ENCODE results near the gene GLYATL1B.
A peak's percentile ranks its signal among the peaks of the same experiment; 100 is the strongest.
"Not testable (repeated sequence)": the region's sequence is repeated elsewhere in the genome, so short reads cannot be mapped to it uniquely, and the experiment has no call there.

Gene GLYATL1B

DNA sequence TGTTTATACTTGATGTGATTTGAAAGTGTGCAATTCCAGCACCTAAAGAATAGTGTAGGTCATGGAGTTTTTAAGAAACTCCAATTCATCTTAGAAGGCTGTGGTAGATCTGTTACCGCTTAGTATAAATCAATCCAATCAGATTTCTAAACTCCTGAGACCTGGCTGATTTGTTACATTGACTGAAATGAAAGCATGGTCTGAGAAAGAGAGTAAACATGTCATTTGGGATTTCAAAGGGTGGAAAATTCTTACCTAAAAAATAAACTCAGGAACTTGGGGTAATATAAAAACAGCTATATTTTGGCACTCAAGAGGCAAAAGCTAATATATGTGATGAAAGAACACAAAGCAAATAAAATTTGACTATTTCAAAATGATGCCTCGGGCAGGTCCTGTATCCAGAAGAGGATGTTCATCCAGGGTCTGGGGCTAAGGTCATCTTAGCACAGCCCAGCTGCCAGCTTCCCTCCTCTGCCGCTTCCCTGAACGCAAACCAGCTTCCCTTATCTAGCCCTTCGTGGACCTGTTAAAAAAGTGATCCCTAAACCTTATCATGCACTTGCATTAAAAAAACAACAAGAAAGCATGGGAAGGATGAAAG is 10.0 kb downstream of the GLYATL1B start:
- not testable (repeated sequence) for DNase-seq (ENCODE audit: low read depth, low spot score)

GRCh38 chr11:59097113-59097708 is 11.1 kb downstream of the GLYATL1B start:
- peak; percentile 31 for DNase-seq (ENCODE audit: low read depth, low spot score)

- DNase-seq (ENCODE audit: low read depth, low spot score), result not testable (repeated sequence)
These were observed 11.8 kb downstream of the GLYATL1B start for GRCh38 chr11:59097938-59098337.

- DNase-seq (ENCODE audit: low read depth, low spot score), result no peak
These were observed 16.2 kb downstream of the GLYATL1B start for GRCh38 chr11:59102259-59102765.

GRCh38 chr11:59106363-59107336 is 20.5 kb downstream of the GLYATL1B start, which contains the start of gene FAM111B:
Gene FAM111B, plus strand, starts transcription at chr11:59107237. Its CDS starts 2,389 bp downstream, at chr11:59109626.
- DNase-seq (ENCODE audit: low read depth, low spot score), result no peak

- DNase-seq (ENCODE audit: low read depth, low spot score), result not testable (repeated sequence)
These were observed 21.6 kb downstream of the GLYATL1B start for GRCh38 chr11:59107721-59108120.

GRCh38 chr11:59112494-59112893 is 26.4 kb downstream of the GLYATL1B start:
- no peak for DNase-seq (ENCODE audit: low read depth, low spot score)

DNA sequence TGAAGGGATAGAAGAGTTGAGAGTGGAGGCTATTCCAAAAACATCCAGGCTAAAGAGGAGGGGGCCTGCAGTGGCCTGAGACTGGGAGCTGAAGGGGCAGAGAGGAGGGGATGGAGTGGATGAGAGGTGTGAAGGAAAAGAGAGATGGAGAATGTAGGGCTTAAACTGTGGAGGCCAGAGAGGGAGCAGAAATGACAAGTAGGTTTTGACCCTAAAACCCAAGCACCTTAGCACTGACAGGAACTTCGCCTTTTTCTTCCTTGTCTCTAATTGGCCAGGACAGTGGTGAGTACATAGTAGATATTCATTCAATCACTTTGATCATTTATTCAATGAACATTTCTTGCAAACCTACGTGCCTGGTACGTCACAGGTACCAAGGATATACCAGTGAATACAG is 28.2 kb downstream of the GLYATL1B start:
- DNase-seq (ENCODE audit: low read depth, low spot score), result no peak

GRCh38 chr11:59115553-59115952 is 29.4 kb downstream of the GLYATL1B start:
- no peak for DNase-seq (ENCODE audit: low read depth, low spot score)

DNA sequence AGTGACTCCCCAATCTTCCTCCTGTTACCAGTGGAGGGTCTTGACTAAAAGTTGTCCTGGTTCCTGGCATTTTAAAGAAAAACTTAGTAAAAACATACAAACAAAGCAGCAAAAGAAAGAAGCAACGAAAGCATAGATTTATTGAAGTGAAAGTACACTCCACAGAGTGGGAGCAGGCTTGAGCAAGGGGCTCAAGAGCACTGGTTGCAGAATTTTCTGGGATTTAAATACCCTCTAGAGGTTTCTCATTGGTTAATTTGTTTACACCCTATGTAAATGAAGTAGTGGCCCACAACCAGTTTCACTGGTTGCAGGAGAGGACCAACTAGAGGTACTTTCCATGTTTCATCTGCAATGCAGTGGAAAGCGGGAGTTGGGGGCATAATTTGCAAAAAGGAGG is 31.7 kb downstream of the GLYATL1B start:
- DNase-seq (ENCODE audit: low read depth, low spot score), result no peak

DNA sequence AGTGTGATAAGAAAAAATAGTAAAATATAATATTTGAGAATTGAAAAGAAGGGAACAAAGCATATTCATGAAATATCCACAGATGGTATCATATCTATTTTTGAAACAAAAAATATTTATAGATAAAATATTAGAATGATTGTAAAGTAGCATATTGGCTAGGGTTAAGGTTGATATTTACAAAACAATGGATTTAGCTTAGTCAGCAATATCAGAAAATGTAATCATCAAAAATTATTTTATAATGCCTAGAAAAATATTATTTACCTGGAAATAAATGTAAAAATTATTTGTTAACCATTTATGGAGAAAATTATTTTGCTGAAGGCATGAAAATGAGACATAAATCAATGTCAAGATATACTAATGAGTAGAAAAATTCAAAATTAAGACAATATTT is 33.7 kb downstream of the GLYATL1B start:
- no peak for DNase-seq (ENCODE audit: low read depth, low spot score)

GRCh38 chr11:59135648-59136461 is 49.7 kb downstream of the GLYATL1B start:
- peak; percentile 75 for DNase-seq (ENCODE audit: low read depth, low spot score)

DNA sequence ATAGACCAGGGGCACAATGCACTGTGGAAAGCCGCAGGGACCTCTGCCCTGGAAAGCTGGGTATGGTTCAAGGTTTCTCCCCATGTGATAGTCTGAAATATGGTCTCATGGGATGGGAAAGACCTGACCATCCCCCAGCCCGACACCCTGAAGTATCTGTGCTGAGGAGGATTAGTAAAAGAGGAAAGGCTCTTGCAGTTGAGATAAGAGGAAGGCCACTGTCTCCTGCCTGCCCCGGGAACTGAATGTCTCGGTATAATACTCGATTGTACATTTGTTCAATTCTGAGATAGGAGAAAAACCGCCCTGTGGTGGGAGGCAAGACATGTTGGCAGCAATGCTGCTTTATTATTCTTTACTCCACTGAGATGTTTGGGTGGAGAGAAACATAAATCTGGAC is 50.4 kb downstream of the GLYATL1B start:
- DNase-seq (ENCODE audit: low read depth, low spot score), result not testable (repeated sequence)

- no peak for DNase-seq (ENCODE audit: low read depth, low spot score)
These were observed 51.1 kb downstream of the GLYATL1B start for GRCh38 chr11:59137190-59137589.

DNA sequence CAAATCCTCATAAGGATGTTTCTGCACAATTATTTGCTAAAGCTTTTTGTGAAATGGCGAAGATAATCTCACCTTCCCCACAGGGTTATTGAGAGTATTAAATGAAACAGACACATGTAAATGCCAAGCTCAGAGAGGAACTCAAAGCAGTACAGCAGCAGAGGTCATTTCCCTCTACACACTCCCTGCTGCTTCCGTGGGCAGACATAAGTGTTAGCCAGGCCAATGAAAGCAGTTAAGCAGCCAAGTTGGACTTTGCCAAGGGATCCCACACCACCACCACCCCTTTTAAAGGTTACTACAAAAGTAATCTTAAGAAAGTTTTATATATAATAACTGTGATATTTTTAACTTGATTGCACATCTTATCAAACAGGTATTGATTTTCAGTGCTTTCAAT is 52.5 kb downstream of the GLYATL1B start:
- DNase-seq (ENCODE audit: low read depth, low spot score), result no peak

- DNase-seq (ENCODE audit: low read depth, low spot score), result no peak
These were observed 55.1 kb downstream of the GLYATL1B start for GRCh38 chr11:59141191-59141590.

DNA sequence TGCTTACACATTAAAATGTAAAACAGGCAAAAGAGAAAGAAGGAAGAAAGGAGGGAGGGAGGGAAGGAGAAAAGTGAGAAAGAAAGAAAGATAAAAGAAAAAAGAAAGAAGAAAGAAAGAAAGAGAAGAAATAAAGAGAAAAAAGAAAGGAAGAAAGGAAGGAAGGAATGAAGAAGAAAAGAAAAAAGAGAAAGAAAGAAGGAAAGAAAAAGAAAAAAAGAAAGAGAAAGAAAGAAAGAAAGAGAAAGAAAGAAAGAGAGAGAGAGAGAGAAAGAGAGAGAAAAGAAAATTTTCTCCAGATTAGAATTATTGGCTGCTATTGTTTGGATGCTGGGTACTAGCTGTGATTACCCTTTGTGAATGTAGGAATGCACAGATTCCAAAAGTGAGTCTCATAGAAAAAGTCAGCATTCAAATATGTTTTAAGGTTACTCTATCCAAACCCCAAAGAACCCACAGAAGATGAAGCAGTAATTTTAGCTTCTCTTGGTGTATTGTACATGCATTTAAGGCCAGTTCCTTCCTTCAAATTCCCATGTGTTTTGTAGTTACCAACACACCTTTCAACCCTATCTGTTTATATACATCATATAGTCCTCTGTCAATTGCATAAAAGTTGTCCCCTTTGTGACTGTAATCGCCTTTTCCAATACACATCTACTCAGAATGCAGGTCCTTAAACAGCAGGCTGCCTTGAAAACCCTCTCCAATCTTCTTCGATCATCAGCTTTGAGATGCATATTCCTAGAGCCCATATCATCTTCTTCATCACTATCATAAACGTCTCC is 55.8 kb downstream of the GLYATL1B start:
- DNase-seq (ENCODE audit: low read depth, low spot score), result no peak

DNA sequence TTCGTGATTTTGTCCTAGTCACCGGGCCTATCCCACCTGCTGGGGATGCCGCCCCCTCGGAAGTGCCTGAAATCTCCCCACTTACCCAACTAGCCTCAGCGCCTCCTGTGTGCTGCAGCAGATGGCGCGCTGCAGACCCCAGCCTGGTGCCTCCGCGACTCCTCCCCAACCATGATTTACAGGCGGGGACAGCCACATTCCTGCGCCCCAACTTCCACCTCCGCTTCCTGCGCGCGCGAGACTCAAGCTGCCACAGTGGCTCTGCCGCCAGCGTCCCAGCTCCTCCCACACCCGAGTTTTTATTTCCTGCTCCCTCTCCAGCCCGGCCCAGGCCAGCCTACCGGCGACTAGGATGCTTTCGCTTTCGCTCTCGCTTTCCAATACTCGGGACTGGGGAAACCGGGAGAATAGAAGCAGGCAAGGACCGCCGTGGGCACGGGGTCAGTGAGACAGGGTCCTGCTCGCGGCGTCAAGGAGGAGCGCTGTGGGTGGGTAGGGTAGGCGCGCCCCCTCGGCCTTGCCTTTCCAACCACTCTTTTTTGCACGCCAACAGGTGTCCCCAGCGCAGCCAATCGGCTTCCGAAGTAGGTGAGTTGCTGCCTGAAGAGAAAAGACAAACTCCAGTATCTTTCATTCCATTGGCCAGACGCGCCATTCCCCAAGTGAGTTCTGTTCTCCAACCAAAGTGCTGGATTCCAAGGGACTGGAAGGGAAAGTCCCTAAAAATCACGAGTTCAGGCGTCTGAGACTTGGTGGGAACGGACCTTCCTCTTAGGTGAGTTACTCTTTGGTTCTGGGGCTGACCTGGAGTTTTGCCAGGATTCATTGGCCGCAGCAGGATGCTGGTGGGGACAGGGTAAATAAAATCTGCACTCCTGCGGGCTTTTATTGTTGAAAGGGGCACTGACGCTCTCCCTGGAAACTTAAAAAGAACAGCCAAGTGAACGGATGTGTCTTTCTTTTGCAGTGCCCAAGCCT is 56.7 kb downstream of the GLYATL1B start, which contains the start of gene FAM111A:
TSS of gene FAM111A (plus strand) at position 327 of the 978 bp plus-strand sequence. CDS start 6,017 bp downstream, outside the sequence.
- peak; percentile 39 for DNase-seq (ENCODE audit: low read depth, low spot score)

DNA sequence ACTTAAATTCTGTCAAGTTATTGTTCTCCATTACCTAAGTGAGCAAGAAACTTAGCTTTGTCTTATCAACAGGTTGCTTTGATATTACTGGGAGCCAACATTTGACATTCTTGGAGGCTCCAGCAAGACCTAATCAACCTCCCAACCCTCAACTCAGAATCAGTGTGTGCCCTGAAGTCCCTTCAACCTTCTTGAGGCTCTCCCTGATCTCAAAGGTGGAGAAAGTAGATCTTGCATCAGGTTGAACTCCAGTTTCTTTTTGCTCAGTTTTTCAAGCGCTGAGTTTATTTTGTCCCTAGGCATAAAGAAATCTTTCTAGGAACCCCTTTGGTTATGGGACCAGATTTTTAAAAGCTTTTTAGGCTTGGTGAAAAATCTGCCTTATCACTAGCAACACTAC is 58.0 kb downstream of the GLYATL1B start:
- no peak for DNase-seq (ENCODE audit: low read depth, low spot score)

Data from activated naive CD8-positive, alpha-beta T cell treated with anti-CD3 and anti-CD28 coated beads, Interleukin-2, amount 50 U/mL, for 16 hours (primary cell).